H1 (cell line): ENCODE data around the gene ZNF652. TPM values are rescaled to one million over a fixed set of nuclear protein-coding genes. Genes with fewer than 3 reads are reported as not detected.

ENCODE experiments used
- CTCF ChIA-PET: fragments of 300-600 bp; sonication (Branson Sonifier 250); formaldehyde crosslinking; loops from one replicate; lab custom pipeline; 2021; ENCODE audit not compliant: partially characterized antibody; lab: Charles Lee
- POLR2A ChIA-PET: fragments of 300-600 bp; sonication (Branson Sonifier 250); formaldehyde crosslinking; loops from one replicate; lab custom pipeline; 2021; ENCODE audit warnings: inconsistent platforms; ENCODE audit not compliant: partially characterized antibody; lab: Charles Lee
- DNase-seq, 2 experiments: peaks; one replicate each; pipeline versions ENCODE4 v3.0.0 to v3.0.0-alpha.2; 2010 to 2022; ENCODE audit warnings: low spot score in 2 of 2, low read depth in 1 of 2, mixed read lengths in 1 of 2
- FAIRE-seq: peaks from 2 replicates; lab custom pipeline; 2011; peaks lifted over from hg19 to GRCh38; lab: Jason Lieb, UNC
- H2AFZ ChIP-seq: 2 replicates; pipeline ENCODE4 v1.8.1; 2012; ENCODE audit warnings: low read length, inconsistent platforms
- H2AK5ac ChIP-seq: 2 replicates; pipeline ENCODE4 v1.6.1; 2013; ENCODE audit warnings: low read depth, low read length
- H2BK120ac ChIP-seq: replicated peaks from 2 replicates; pipeline ENCODE3; 2013; ENCODE audit warnings: low read depth, low read length, inconsistent platforms
- H2BK12ac ChIP-seq: 2 replicates; pipeline ENCODE4 v1.6.1; 2013; ENCODE audit warnings: low read depth, low read length
- H2BK15ac ChIP-seq: 2 replicates; pipeline ENCODE4 v1.6.1; 2013; ENCODE audit warnings: low read length
- H2BK20ac ChIP-seq: 2 replicates; pipeline ENCODE4 v1.6.1; 2013; ENCODE audit warnings: low read length
- H2BK5ac ChIP-seq: 2 replicates; pipeline ENCODE4 v1.6.1; 2013; ENCODE audit warnings: low read depth, low read length
- H3K14ac ChIP-seq: 2 replicates; pipeline ENCODE4 v1.6.1; 2013; ENCODE audit warnings: inconsistent platforms; ENCODE audit not compliant: insufficient read length
- H3K18ac ChIP-seq: 2 replicates; pipeline ENCODE4 v1.6.1; 2013; ENCODE audit warnings: low read length; ENCODE audit errors: extremely low read depth
- H3K23ac ChIP-seq: 2 replicates; pipeline ENCODE4 v1.6.1; 2013; ENCODE audit warnings: inconsistent platforms; ENCODE audit not compliant: insufficient read length
- H3K23me2 ChIP-seq: 2 replicates; pipeline ENCODE4 v1.6.1; 2013; ENCODE audit warnings: low read depth, low read length
- H3K27ac ChIP-seq: 2 replicates; pipeline ENCODE4 v1.6.1; 2011; ENCODE audit warnings: low read depth, low read length, inconsistent platforms
- H3K27me3 ChIP-seq, 4 experiments: replicated peaks in 1 of 4; 1 replicate in 1 of 4; 2 replicates in 3 of 4; pipeline versions ENCODE4 v1.6.1 to v1.8.1; 2011 to 2013; ENCODE audit warnings: low read length in 3 of 4, mild to moderate bottlenecking in 3 of 4, inconsistent platforms in 2 of 4, mixed read lengths in 2 of 4, moderate library complexity in 1 of 4; ENCODE audit not compliant: control insufficient read depth in 3 of 4, insufficient read depth in 3 of 4; ENCODE audit errors: extremely low read depth in 1 of 4
- H3K36me3 ChIP-seq, 4 experiments: 2 replicates each; pipeline versions ENCODE4 v1.6.1 to v1.8.1; 2011 to 2013; ENCODE audit warnings: mild to moderate bottlenecking in 4 of 4, low read length in 3 of 4, moderate library complexity in 2 of 4, control low read depth in 1 of 4, inconsistent platforms in 1 of 4; ENCODE audit not compliant: insufficient read depth in 4 of 4, control insufficient read depth in 2 of 4
- H3K4ac ChIP-seq: replicated peaks from 2 replicates; pipeline ENCODE3; 2013; ENCODE audit warnings: low read length, low read depth, mixed read lengths, inconsistent platforms; ENCODE audit not compliant: insufficient read length
- H3K4me1 ChIP-seq, 4 experiments: replicated peaks in 1 of 4; 1 replicate in 1 of 4; 2 replicates in 3 of 4; pipeline versions ENCODE4 v1.6.1 to v1.8.1; 2011 to 2013; ENCODE audit warnings: low read length in 3 of 4, inconsistent platforms in 2 of 4, mixed read lengths in 1 of 4; ENCODE audit not compliant: insufficient read depth in 4 of 4, control insufficient read depth in 3 of 4
- H3K4me2 ChIP-seq, 2 experiments: 2 replicates each; pipeline versions ENCODE4 v1.6.1 to v1.8.1; 2011 to 2013; ENCODE audit warnings: low read depth in 2 of 2, low read length in 2 of 2, control low read depth in 1 of 2, inconsistent platforms in 1 of 2, mild to moderate bottlenecking in 1 of 2; ENCODE audit not compliant: insufficient read depth in 1 of 2
- H3K4me3 ChIP-seq, 4 experiments: fragments of 200-600, 300-600 bp in 1 of 4; sonication (generic), shearing (Covaris generic), sonication (Bioruptor Twin) in 1 of 4; 2 replicates each; pipeline versions ENCODE4 v1.5.1 to v1.8.1; 2011 to 2016; ENCODE audit warnings: low read length in 4 of 4, low read depth in 3 of 4, control low read depth in 2 of 4, inconsistent platforms in 2 of 4, mild to moderate bottlenecking in 2 of 4, mixed read lengths in 1 of 4, moderate library complexity in 1 of 4; ENCODE audit not compliant: insufficient read depth in 2 of 4; ENCODE audit errors: extremely low read depth in 1 of 4
- H3K56ac ChIP-seq: replicated peaks from 2 replicates; pipeline ENCODE3; 2013; ENCODE audit warnings: low read depth, mild to moderate bottlenecking, mixed read lengths, low read length, inconsistent platforms; ENCODE audit not compliant: insufficient read length
- H3K79me1 ChIP-seq: 2 replicates; pipeline ENCODE4 v1.6.1; 2013; ENCODE audit warnings: low read depth, low read length, control low read depth
- H3K79me2 ChIP-seq, 2 experiments: 2 replicates each; pipeline versions ENCODE4 v1.6.1 to v1.8.1; 2012 to 2013; ENCODE audit warnings: low read length in 2 of 2, mild to moderate bottlenecking in 2 of 2, inconsistent platforms in 1 of 2; ENCODE audit not compliant: insufficient read depth in 2 of 2, control insufficient read depth in 1 of 2
- H3K9ac ChIP-seq, 4 experiments: replicated peaks in 1 of 4; 1 replicate in 1 of 4; 2 replicates in 3 of 4; pipeline versions ENCODE4 v1.6.1 to v1.8.1; 2011 to 2013; ENCODE audit warnings: low read depth in 3 of 4, low read length in 3 of 4, control low read depth in 2 of 4, mild to moderate bottlenecking in 2 of 4, moderate library complexity in 2 of 4, inconsistent platforms in 1 of 4; ENCODE audit errors: extremely low read depth in 1 of 4
- H3K9me3 ChIP-seq, 2 experiments: 2 replicates each; pipeline versions ENCODE4 v1.6.1 to v1.8.1; 2012 to 2013; ENCODE audit warnings: mild to moderate bottlenecking in 2 of 2, moderate library complexity in 2 of 2, control low read depth in 1 of 2, inconsistent platforms in 1 of 2, low read depth in 1 of 2, low read length in 1 of 2, mixed read lengths in 1 of 2; ENCODE audit not compliant: insufficient read depth in 2 of 2
- H4K20me1 ChIP-seq, 2 experiments: replicated peaks in 1 of 2; 2 replicates each; pipeline versions ENCODE3 to v1.8.1; 2011 to 2013; ENCODE audit warnings: inconsistent platforms in 2 of 2, low read length in 2 of 2, mild to moderate bottlenecking in 1 of 2; ENCODE audit not compliant: insufficient read depth in 2 of 2, control insufficient read depth in 1 of 2
- H4K5ac ChIP-seq: 2 replicates; pipeline ENCODE4 v1.6.1; 2013; ENCODE audit warnings: low read length, low read depth, mixed read lengths, inconsistent platforms; ENCODE audit not compliant: insufficient read length
- H4K8ac ChIP-seq: 2 replicates; pipeline ENCODE4 v1.8.0; 2013; ENCODE audit warnings: mild to moderate bottlenecking, moderate library complexity, low read length, inconsistent platforms; ENCODE audit not compliant: insufficient read depth; ENCODE audit errors: extremely low read depth
- H4K91ac ChIP-seq: replicated peaks from 2 replicates; pipeline ENCODE3; 2013; ENCODE audit warnings: low read length, mixed read lengths, inconsistent platforms; ENCODE audit not compliant: insufficient read length
- BRCA1 ChIP-seq: IDR thresholded peaks from 2 replicates; pipeline ENCODE4 v1.6.1; 2012; ENCODE audit warnings: low read depth, low read length, improper control_type of control experiment
- CTBP2 ChIP-seq: IDR thresholded peaks from 2 replicates; pipeline ENCODE4 v1.7.0; 2011; ENCODE audit warnings: borderline replicate concordance, mild to moderate bottlenecking, moderate library complexity, mixed read lengths, low read length; ENCODE audit not compliant: insufficient read depth, insufficient read length
- FOSL1 ChIP-seq: IDR thresholded peaks from 2 replicates; pipeline ENCODE4 v1.6.1; 2011; ENCODE audit warnings: mild to moderate bottlenecking, low read depth, low read length, moderate library complexity; ENCODE audit not compliant: insufficient read depth
- MAX ChIP-seq: IDR thresholded peaks from 2 replicates; pipeline ENCODE4 v1.6.1; 2012; ENCODE audit warnings: inconsistent platforms
- NRF1 ChIP-seq: IDR thresholded peaks from 2 replicates; pipeline ENCODE4 v1.6.1; 2011; ENCODE audit warnings: mild to moderate bottlenecking, low read depth, low read length, improper control_type of control experiment
- PHF8 ChIP-seq: fragments of 200-600 bp; sonication (generic); conservative IDR thresholded peaks from 2 replicates; pipeline ENCODE4 v1.7.1; 2012; ENCODE audit warnings: low read depth, mild to moderate bottlenecking, inconsistent platforms, low read length, moderate library complexity
- SAP30 ChIP-seq: fragments of 300-600 bp; sonication (generic); IDR thresholded peaks from 2 replicates; pipeline ENCODE4 v1.7.1; 2012; ENCODE audit warnings: low read length, moderate library complexity, mild to moderate bottlenecking, inconsistent platforms; ENCODE audit not compliant: insufficient read depth, insufficient replicate concordance
- SIRT6 ChIP-seq: IDR thresholded peaks from one replicate; pipeline ENCODE4 v1.7.1; 2012; ENCODE audit warnings: low read length, inconsistent platforms
- TAF7 ChIP-seq: optimal IDR thresholded peaks from 2 replicates; pipeline ENCODE3; 2011; ENCODE audit warnings: low read depth, mild to moderate bottlenecking, inconsistent platforms, low read length, moderate library complexity, borderline replicate concordance
- WGBS, 2 experiments: shearing (Covaris generic) in 1 of 2; methylation state at CpG; one replicate each; pipeline versions ENCODE4 v1.1.6 to v1.1.7; 2013 to 2015; ENCODE audit warnings: low lambda C conversion rate in 2 of 2, mixed read lengths in 2 of 2, inconsistent platforms in 1 of 2, low coverage in 1 of 2, missing lambda C conversion rate in 1 of 2; ENCODE audit not compliant: insufficient replicate concordance in 2 of 2, insufficient coverage in 1 of 2, insufficient read length in 1 of 2; ENCODE audit errors: extremely low coverage in 1 of 2, missing lambda C conversion rate in 1 of 2; 5-methylcytosine and 5-hydroxymethylcytosine counted together
- polyA plus RNA-seq, 7 experiments: library from polyadenylated mRNA; depleted of rRNA in 3 of 7; stranded (reverse) in 5 of 7; unstranded in 2 of 7; fragments of >200 nt in 5 of 7; fragments of 200-250 nt in 2 of 7; gene quantifications; 1 replicate in 5 of 7; 2 replicates in 1 of 7; 4 replicates in 1 of 7; pipeline versions ENCODE4 v1.2.1 to v1.2.3, GENCODE V29; 2011 to 2013; ENCODE audit warnings: missing spikeins in 2 of 7, mixed read lengths in 2 of 7
- total RNA-seq: library from RNA; stranded (reverse); fragmentation: NEBNext Ultra II Directional; extraction: Animal tissue kit (Norgen Biotek cat#: 25700); gene quantifications from 2 replicates; pipeline ENCODE4 v1.2.1, GENCODE V29; 2021
- TF ChIP-seq, protein P1 (sequence below): IDR thresholded peaks from 2 replicates; pipeline ENCODE4 v1.6.1; 2012; ENCODE audit warnings: low read length, inconsistent platforms

Gene ZNF652
- total and polyA plus RNA-seq, 2 of the 8 experiments (the other 6 are each of a cell fraction or from before 2014, with no cell fraction given): 13.5 to 39.6 TPM

- Histone ChIP-seq H3K23ac (no peak overlapping the region), H3K36me3 (no peaks in the 10 kb centered on the region), H3K14ac (no peak overlapping the region), H3K79me1 (no peaks in the 10 kb centered on the region), H2AK5ac (no peak overlapping the region), H3K4me1 (no peaks in the 10 kb centered on the region), H2BK5ac (no peak overlapping the region), H4K20me1 (no peaks in the 10 kb centered on the region), H3K4me2 (no peak overlapping the region), H2BK15ac (no peak overlapping the region), H3K79me2 (no peaks in the 10 kb centered on the region), H4K5ac (no peak overlapping the region), H3K9me3 (no peaks in the 10 kb centered on the region), H4K8ac (no peak overlapping the region; the same call in 1 of the 2 replicates), H3K27me3 (no peaks in the 10 kb centered on the region), H2BK120ac (no peak overlapping the region), H3K27ac (no peak overlapping the region), H2BK12ac (no peak overlapping the region), H3K18ac (no peak overlapping the region), H2AFZ (no peak overlapping the region), H3K4ac (no peak overlapping the region), H3K9ac (no peak overlapping the region), H3K23me2 (no peaks in the 10 kb centered on the region), H3K56ac (no peak overlapping the region), H3K4me3 (no peak overlapping the region), H4K91ac (no peak overlapping the region), H2BK20ac (no peak overlapping the region)
- FAIRE-seq (no peak), DNase-seq (no peak)
- ChIA-PET POLR2A (interaction anchor here (0.7 to 1.4 kb wide), 2 partner anchors 13 to 18 kb away, joined by 3 to 4 read pairs; no protein-coding TSS in a partner anchor), CTCF (interaction anchor here (0.5 to 3.0 kb wide), 10 partner anchors 10 to 109 kb away, joined by 3 to 12 read pairs (median 4); no protein-coding TSS in a partner anchor)
- 85% methylated on average over 7 of the region's 8 CpGs; no CpG with 5 or more reads in 1 of the 2 experiments for WGBS, 2 experiments
- TF ChIP-seq SIRT6 (no peak), PHF8 (no peak), FOSL1 (no peak), MAX (no peak), SAP30 (no peak), NRF1 (no peak), TAF7 (no peak), CTBP2 (no peak), BRCA1 (no peak)
- TF ChIP-seq, protein P1, sequence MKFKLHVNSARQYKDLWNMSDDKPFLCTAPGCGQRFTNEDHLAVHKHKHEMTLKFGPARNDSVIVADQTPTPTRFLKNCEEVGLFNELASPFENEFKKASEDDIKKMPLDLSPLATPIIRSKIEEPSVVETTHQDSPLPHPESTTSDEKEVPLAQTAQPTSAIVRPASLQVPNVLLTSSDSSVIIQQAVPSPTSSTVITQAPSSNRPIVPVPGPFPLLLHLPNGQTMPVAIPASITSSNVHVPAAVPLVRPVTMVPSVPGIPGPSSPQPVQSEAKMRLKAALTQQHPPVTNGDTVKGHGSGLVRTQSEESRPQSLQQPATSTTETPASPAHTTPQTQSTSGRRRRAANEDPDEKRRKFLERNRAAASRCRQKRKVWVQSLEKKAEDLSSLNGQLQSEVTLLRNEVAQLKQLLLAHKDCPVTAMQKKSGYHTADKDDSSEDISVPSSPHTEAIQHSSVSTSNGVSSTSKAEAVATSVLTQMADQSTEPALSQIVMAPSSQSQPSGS: no peak
These were observed 26.9 kb upstream of the ZNF652 start for GRCh38 chr17:49388692-49389513.
